Left lung (tissue), 10 donors: ENCODE measurements around the gene F10. TPM values are rescaled to one million over a fixed set of nuclear protein-coding genes. Genes with fewer than 3 reads are reported as not detected.

Experiments
- ATAC-seq: fragments of 200-7000 bp; cut with Tn5 transposase; one replicate; pipeline ENCODE4 v1.9.1; 2020; ENCODE audit warnings: moderate library complexity
- DNase-seq, 4 donors: peaks; one replicate each; pipeline ENCODE4 v3.0.0-alpha.2; 2013 to 2020
- H3K27ac ChIP-seq, 2 donors: fragments of 200-600 bp; sonication (generic) in 1 of 2; one replicate each; pipeline versions ENCODE4 v1.5.0 to v1.8.0; 2020 to 2021
- H3K27me3 ChIP-seq, 2 donors: fragments of 200-600 bp; sonication (generic) in 1 of 2; one replicate each; pipeline versions ENCODE4 v1.5.0 to v1.8.0; 2020 to 2021
- H3K36me3 ChIP-seq, 2 donors: fragments of 200-600 bp; sonication (generic) in 1 of 2; one replicate each; pipeline versions ENCODE4 v1.5.0 to v1.8.0; 2020 to 2021
- H3K4me1 ChIP-seq, 2 donors: fragments of 200-600 bp; one replicate each; pipeline ENCODE4 v1.8.0; 2021
- H3K4me3 ChIP-seq, 2 donors: fragments of 200-600 bp; sonication (generic) in 1 of 2; one replicate each; pipeline versions ENCODE4 v1.5.0 to v1.8.0; 2020 to 2021; ENCODE audit warnings: mild to moderate bottlenecking in 1 of 2
- H3K9me3 ChIP-seq, 2 donors: fragments of 200-600 bp; sonication (generic) in 1 of 2; one replicate each; pipeline versions ENCODE4 v1.5.0 to v1.8.0; 2020 to 2021
- intact Hi-C, 2 donors: fragments of 100-400 bp; cut with DNase I; formaldehyde crosslinking; loops; one replicate each; pipeline versions ENCODE4 v1.11.2 to v1.14.2; 2022
- polyA plus RNA-seq, 6 donors: library from polyadenylated mRNA; unstranded; fragments of 120-200 nt; gene quantifications; one replicate each; pipeline ENCODE4 v1.2.1, GENCODE V29; 2013; ENCODE audit not compliant: insufficient read length in 6 of 6
- total RNA-seq, 2 donors: library from RNA; stranded (reverse); fragmentation: NEBNext Ultra II Directional; extraction: Animal tissue kit (Norgen Biotek cat#: 25700); gene quantifications; one replicate each; pipeline ENCODE4 v1.2.1, GENCODE V29; 2021
- TF ChIP-seq, protein P1 (sequence below), 2 donors: fragments of 200-600 bp; sonication (generic) in 1 of 2; IDR thresholded peaks; one replicate each; pipeline versions ENCODE4 v1.5.0 to v1.8.0; 2021; ENCODE audit warnings: antibody characterized with exemption in 2 of 2
- donor health status: DM: no; HTN: yes; CAD: no.
- donor health status: DM: no; HTN: no; CAD: no.

Gene F10
- total and polyA plus RNA-seq, 8 donors = 6.2 to 21.8 (median 15.1) TPM

DNA sequence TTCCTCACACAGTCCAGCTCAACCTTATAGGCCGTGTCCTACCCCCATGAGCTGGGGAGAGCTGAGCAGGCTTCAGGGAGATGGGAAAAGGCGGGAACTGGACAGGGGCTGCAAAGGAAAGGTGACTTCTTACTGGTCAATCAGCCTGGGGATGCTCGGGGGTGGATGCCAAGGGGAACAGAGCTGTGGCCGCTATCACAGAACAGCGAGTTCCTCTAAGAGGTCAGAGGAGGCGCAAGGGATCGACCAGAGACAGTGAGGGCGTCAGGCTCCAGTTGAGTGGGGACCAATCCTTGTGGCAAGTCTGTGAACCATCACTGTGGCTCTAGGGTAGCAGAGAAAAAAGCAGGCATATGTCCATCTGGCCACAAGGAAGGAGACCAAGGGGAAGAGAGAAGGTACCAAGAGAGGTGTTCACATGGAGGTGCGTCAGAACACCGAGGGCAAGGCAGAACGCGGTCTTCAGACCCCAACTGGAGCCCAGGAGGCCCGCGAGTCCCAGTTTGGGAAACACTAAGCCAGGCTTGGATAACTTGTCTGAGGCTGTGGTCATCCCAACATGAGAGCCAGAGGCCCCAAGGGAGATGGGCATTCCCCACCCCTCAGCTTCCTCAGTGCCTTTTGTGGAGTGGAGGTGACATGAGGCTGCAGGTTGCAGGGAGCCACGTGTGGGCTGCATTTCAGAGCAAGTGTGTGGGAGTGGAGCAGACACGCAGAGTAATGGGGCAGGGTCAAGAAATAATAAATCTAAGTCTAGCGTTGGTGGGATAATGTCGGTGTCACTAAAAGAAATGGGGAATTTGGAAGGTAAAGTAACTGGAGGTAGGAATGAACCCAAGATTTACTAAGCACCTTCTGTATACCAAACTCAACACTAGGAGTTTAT, 3.9 kb downstream of the F10 start:
- DNase-seq (peak in 1 of 4 donors; percentile 18), ATAC-seq (no peak)
- H3K9me3 ChIP-seq = no peaks in the 10 kb centered on the region
- TF ChIP-seq, protein P1, sequence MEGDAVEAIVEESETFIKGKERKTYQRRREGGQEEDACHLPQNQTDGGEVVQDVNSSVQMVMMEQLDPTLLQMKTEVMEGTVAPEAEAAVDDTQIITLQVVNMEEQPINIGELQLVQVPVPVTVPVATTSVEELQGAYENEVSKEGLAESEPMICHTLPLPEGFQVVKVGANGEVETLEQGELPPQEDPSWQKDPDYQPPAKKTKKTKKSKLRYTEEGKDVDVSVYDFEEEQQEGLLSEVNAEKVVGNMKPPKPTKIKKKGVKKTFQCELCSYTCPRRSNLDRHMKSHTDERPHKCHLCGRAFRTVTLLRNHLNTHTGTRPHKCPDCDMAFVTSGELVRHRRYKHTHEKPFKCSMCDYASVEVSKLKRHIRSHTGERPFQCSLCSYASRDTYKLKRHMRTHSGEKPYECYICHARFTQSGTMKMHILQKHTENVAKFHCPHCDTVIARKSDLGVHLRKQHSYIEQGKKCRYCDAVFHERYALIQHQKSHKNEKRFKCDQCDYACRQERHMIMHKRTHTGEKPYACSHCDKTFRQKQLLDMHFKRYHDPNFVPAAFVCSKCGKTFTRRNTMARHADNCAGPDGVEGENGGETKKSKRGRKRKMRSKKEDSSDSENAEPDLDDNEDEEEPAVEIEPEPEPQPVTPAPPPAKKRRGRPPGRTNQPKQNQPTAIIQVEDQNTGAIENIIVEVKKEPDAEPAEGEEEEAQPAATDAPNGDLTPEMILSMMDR (IDR thresholded peaks at IDR 0.05) = no peak
- intact Hi-C loops = no loop called here
- H3K27me3 ChIP-seq = peaks cover 0 to 34% of the 10 kb centered on the region in 2 donors
- H3K27ac ChIP-seq = no peak overlapping the region
- no peaks in the 10 kb centered on the region for H3K36me3 ChIP-seq
- H3K4me1 ChIP-seq = no peaks in the 10 kb centered on the region
- no peak overlapping the region for H3K4me3 ChIP-seq

DNA sequence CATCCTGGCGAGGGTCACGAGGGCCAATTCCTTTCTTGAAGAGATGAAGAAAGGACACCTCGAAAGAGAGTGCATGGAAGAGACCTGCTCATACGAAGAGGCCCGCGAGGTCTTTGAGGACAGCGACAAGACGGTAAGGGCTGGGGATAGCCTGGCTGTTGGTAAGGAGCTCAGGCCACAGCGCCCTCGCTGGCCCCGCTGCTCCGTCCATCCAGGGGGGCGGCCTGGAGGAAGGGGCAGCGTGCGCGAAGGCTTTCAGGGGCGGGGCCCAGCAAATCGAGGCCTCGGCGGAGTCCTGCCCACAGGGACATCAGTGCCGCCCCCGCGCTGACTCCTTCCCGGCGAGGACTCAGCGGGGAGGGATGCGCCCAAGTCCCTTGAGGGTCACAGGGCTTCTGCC, 6.9 kb downstream of the F10 start:
- no peak overlapping the region for H3K27ac ChIP-seq
- DNase-seq = peak in 1 of 4 donors; percentile 69
- intact Hi-C loops = no loop called here
- no peak for ATAC-seq
- no peaks in the 10 kb centered on the region for H3K4me1 ChIP-seq
- no peaks in the 10 kb centered on the region for H3K9me3 ChIP-seq
- peaks cover 3 to 36% of the 10 kb centered on the region in 2 donors for H3K27me3 ChIP-seq
- no peaks in the 10 kb centered on the region for H3K36me3 ChIP-seq
- H3K4me3 ChIP-seq = peak overlapping the region in 1 of 2 donors; percentile 16
- TF ChIP-seq, protein P1 (IDR thresholded peaks at IDR 0.05) = no peak

DNA sequence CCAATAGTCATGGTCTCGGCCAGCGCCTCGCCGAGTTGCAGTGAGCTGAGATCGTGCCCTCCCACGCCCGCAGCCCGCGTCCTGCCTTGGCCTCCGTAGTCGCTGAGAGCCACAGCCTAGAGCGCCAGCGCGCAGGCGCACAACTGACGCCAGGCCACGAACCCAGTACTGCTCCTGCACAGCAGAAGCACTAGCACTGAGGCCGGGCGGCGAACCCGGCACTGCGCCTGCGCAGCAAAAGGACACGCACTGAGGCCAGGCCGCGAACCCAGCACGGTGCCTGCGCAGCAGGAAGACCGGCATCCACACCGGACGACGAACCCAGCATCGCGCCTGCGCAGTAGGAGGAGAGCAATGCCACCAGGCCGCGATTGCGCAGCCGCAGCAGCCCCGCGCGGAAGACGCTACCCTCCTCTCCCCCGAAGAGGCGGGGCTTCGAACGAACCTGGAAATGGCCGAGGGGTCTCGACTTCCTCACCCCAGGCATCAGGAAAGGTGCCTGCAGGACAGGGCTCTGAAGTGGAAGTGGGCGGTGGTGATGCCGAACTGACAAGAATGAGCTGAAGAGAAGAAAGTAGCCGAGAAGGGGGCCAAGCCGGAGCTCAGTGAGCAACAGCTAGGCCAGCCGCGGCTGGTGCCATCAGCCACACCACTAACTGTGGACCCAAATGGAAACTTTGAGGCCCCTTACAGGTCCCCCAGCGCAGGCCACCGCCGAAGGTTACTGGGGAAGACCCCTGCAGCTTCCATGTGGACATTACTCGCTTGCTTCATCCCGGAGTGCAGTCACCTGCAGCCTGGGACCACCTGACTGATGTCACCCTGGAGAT, 7.5 kb downstream of the F10 start:
- peak; percentile 66 for ATAC-seq
- Histone ChIP-seq H3K27ac (no peak overlapping the region), H3K27me3 (peaks cover 3 to 36% of the 10 kb centered on the region in 2 donors), H3K36me3 (no peaks in the 10 kb centered on the region), H3K9me3 (no peaks in the 10 kb centered on the region), H3K4me1 (no peaks in the 10 kb centered on the region), H3K4me3 (peak overlapping the region; percentile 4 to 16)
- TF ChIP-seq, protein P1 (IDR thresholded peaks at IDR 0.05) = no peak
- DNase-seq = peak in 2 of 4 donors; percentile 40 to 85
- intact Hi-C loops = no loop called here

DNA sequence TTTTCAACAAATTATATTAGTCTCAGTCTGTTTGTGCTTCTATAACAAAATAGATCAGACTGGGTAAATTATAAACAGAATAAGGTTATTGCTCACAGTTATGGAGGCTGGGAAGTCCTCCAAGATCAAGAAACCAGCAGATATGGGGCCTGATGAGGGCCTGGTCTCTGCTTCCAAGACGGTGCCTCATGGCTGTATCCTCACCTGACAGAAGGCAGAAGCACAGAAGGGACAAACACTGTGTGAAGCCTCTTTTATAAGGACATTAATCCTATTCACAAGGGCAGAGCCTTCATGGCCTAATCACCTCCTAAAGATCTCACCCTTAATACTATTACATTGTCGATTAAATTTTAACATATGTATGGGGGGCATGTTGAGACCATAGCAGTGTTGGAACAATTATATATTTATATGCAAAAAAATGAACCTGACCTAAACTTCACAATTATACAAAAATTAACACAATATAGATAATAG, 12.7 kb downstream of the F10 start:
- no peak for DNase-seq
- Histone ChIP-seq H3K36me3 (no peaks in the 10 kb centered on the region), H3K4me3 (no peak overlapping the region), H3K27ac (no peak overlapping the region), H3K4me1 (no peaks in the 10 kb centered on the region), H3K27me3 (peaks cover 3 to 14% of the 10 kb centered on the region in 2 donors), H3K9me3 (no peaks in the 10 kb centered on the region)
- TF ChIP-seq, protein P1 (IDR thresholded peaks at IDR 0.05) = no peak
- ATAC-seq = no peak
- intact Hi-C loops = no loop called here
